Neural cell (in vitro differentiated cells): ENCODE data around the gene KIFC3. TPM values are rescaled to one million over a fixed set of nuclear protein-coding genes. Genes with fewer than 3 reads are reported as not detected.

Experiments used
- H2AFZ ChIP-seq: fragments of 200-600, 300-800 bp; sonication (generic), shearing (Covaris generic); 2 replicates; pipeline ENCODE4 v1.6.0; 2014; ENCODE audit warnings: low read depth, mild to moderate bottlenecking, antibody characterized with exemption, low read length, moderate library complexity
- H3F3A ChIP-seq: fragments of 200-600 bp; shearing (Covaris generic); 2 replicates; pipeline ENCODE4 v1.6.1; 2016; ENCODE audit warnings: mild to moderate bottlenecking, moderate library complexity, mixed read lengths, antibody characterized with exemption, low read length; ENCODE audit not compliant: insufficient read depth, poor library complexity, severe bottlenecking
- H3K27ac ChIP-seq: fragments of 200-600, 300-800 bp; sonication (generic), shearing (Covaris generic); 2 replicates; pipeline ENCODE4 v1.5.1; 2014; ENCODE audit warnings: mild to moderate bottlenecking, low read length, moderate library complexity
- H3K27me3 ChIP-seq: fragments of 300-800, 200-600 bp; sonication (generic), shearing (Covaris generic); 2 replicates; pipeline ENCODE4 v1.6.0; 2014; ENCODE audit warnings: mild to moderate bottlenecking, low read depth, low read length, moderate library complexity; ENCODE audit not compliant: insufficient read depth
- H3K36me3 ChIP-seq: fragments of 300-800, 200-600 bp; sonication (generic), shearing (Covaris generic); 2 replicates; pipeline ENCODE4 v1.5.1; 2014; ENCODE audit warnings: mild to moderate bottlenecking, antibody characterized with exemption, low read length, moderate library complexity; ENCODE audit not compliant: insufficient read depth
- H3K4me2 ChIP-seq: fragments of 300-800, 200-600 bp; sonication (generic), shearing (Covaris generic); 2 replicates; pipeline ENCODE4 v1.6.0; 2014; ENCODE audit warnings: mild to moderate bottlenecking, low read length
- H3K4me3 ChIP-seq: fragments of 300-800, 200-600 bp; sonication (generic), shearing (Covaris generic); 2 replicates; pipeline ENCODE4 v1.5.1; 2014; ENCODE audit warnings: mild to moderate bottlenecking, low read length, moderate library complexity
- H3K79me2 ChIP-seq: fragments of 200-600 bp; shearing (Covaris generic); replicated peaks from 2 replicates; pipeline ENCODE4 v1.6.0; 2014; ENCODE audit warnings: mild to moderate bottlenecking, low read length, moderate library complexity; ENCODE audit not compliant: insufficient read depth
- H3K9ac ChIP-seq: fragments of 300-800, 200-600 bp; sonication (generic), shearing (Covaris generic); 2 replicates; pipeline ENCODE4 v1.6.1; 2016; ENCODE audit warnings: mild to moderate bottlenecking, low read length, mixed read lengths
- H3K9me2 ChIP-seq: fragments of 200-600 bp; shearing (Covaris generic); 2 replicates; pipeline ENCODE4 v1.6.1; 2016; ENCODE audit warnings: mild to moderate bottlenecking, low read length, mixed read lengths; ENCODE audit not compliant: insufficient read depth
- H3K9me3 ChIP-seq: fragments of 200-600, 300-800 bp; sonication (generic), shearing (Covaris generic); 2 replicates; pipeline ENCODE4 v1.6.1; 2016; ENCODE audit warnings: mild to moderate bottlenecking, mixed run types, low read length, moderate library complexity, mixed read lengths
- H4K20me1 ChIP-seq: fragments of 200-600 bp; shearing (Covaris generic); 2 replicates; pipeline ENCODE4 v1.6.1; 2016; ENCODE audit warnings: mild to moderate bottlenecking, mixed run types; ENCODE audit not compliant: insufficient read depth
- CTCF ChIP-seq: fragments of 450-650 bp; IDR thresholded peaks from 2 replicates; pipeline ENCODE4 v1.5.1; 2014; ENCODE audit warnings: antibody characterized with exemption, mild to moderate bottlenecking, moderate library complexity; ENCODE audit not compliant: poor library complexity, severe bottlenecking
- EP300 ChIP-seq: fragments of 450-650 bp; conservative IDR thresholded peaks from 2 replicates; pipeline ENCODE4 v1.6.1; 2014; ENCODE audit warnings: antibody characterized with exemption, mild to moderate bottlenecking, moderate library complexity; ENCODE audit not compliant: poor library complexity, severe bottlenecking
- EZH2 ChIP-seq: fragments of 200-600, 300-800 bp; shearing (Covaris generic), sonication (generic); IDR thresholded peaks from 2 replicates; pipeline ENCODE4 v1.6.1; 2014; ENCODE audit warnings: antibody characterized with exemption, low read length, borderline replicate concordance, mild to moderate bottlenecking; ENCODE audit not compliant: insufficient read depth, poor library complexity, severe bottlenecking
- MXI1 ChIP-seq: fragments of 450-650 bp; conservative IDR thresholded peaks from 2 replicates; pipeline ENCODE4 v1.6.1; 2014; ENCODE audit warnings: antibody characterized with exemption, mild to moderate bottlenecking; ENCODE audit not compliant: poor library complexity, severe bottlenecking
- POLR2AphosphoS5 ChIP-seq: IDR thresholded peaks from 2 replicates; pipeline ENCODE4 v1.6.1; 2012
- RAD21 ChIP-seq: fragments of 450-650 bp; conservative IDR thresholded peaks from 2 replicates; pipeline ENCODE4 v1.6.1; 2014; ENCODE audit warnings: antibody characterized with exemption, mild to moderate bottlenecking, moderate library complexity
- REST ChIP-seq: IDR thresholded peaks from 2 replicates; pipeline ENCODE4 v1.6.1; 2012; ENCODE audit warnings: borderline replicate concordance
- SMC3 ChIP-seq: fragments of 450-650 bp; conservative IDR thresholded peaks from 2 replicates; pipeline ENCODE4 v1.6.1; 2014; ENCODE audit warnings: antibody characterized with exemption, mild to moderate bottlenecking, moderate library complexity; ENCODE audit not compliant: poor library complexity
- TAF1 ChIP-seq: IDR thresholded peaks from 2 replicates; pipeline ENCODE4 v1.6.1; 2012; ENCODE audit warnings: low read depth
- polyA plus RNA-seq: library from polyadenylated mRNA; depleted of rRNA; stranded (reverse); fragments of >200 nt; gene quantifications from 2 replicates; pipeline ENCODE4 v1.2.3, GENCODE V29; 2014

Gene KIFC3
- polyA plus RNA-seq, 1 donor from 2014 or later, result 29.7 TPM

DNA sequence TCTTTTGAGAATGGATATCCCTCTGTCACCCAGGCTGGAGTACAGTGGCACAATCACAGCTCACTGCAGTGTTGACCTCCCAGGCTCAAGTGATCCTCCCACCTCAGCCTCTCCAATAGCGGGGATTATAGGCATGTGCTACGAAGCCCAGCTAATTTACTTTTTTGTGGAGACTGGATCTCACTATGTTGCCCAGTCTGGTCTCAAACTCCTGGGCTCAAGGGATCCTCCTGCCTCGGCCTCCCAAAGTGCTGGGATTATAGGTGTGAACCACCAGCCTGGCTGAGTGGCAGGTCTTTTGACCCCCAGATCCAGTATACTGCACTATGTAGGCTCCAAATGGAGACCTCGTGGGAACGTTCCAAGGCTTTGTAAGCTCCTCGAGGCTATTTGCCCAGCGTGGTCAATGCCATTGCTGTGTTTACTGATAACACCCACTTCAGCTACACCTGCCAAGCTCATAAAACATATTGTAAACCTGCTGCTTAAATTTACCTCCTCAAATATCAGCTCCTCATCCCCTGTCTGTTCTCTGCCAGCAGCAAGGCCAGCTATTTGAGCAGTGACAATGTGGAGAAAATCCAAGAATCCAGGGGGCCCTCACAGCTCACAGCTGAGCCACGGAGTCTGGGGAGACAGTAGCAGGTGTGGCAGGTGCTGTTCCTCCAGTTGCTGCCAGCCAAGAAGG lies 16.2 kb upstream of the KIFC3 start:
- H3K27me3 ChIP-seq, result no peaks in the 10 kb centered on the region
- H3K27ac ChIP-seq, result no peak overlapping the region
- TF ChIP-seq MXI1 (no peak), RAD21 (no peak), SMC3 (no peak), EP300 (no peak), CTCF (no peak)
- no peak overlapping the region for H2AFZ ChIP-seq
- H3K4me2 ChIP-seq, result no peak overlapping the region
- no peak overlapping the region for H3K4me3 ChIP-seq
- no peaks in the 10 kb centered on the region for H3K79me2 ChIP-seq
- H3F3A ChIP-seq, result no peaks in the 10 kb centered on the region
- no peaks in the 10 kb centered on the region for H3K9me3 ChIP-seq
- H3K9me2 ChIP-seq, result no peaks in the 10 kb centered on the region
- H4K20me1 ChIP-seq, result no peaks in the 10 kb centered on the region
- H3K9ac ChIP-seq, result no peak overlapping the region
- H3K36me3 ChIP-seq, result no peaks in the 10 kb centered on the region

DNA sequence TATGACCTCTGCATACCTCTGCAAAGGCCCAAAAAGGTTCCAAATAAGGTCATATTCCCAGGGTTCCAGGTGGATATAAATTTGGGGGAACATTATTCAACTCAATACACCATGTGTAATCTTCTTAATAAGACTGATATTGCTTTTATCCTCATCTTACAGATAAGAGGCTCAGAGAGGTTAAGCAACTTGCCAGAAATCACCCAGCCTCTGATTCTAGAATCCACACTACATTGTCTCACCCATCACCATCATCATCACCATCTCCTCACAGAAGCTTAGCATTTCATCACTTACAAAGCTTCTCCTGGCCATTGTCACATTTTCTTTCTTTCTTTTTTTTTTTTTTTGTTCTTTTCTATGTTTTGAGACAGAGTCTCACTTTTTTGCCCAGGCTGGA lies 15.4 kb upstream of the KIFC3 start:
- Histone ChIP-seq H3K36me3 (no peaks in the 10 kb centered on the region), H3F3A (no peaks in the 10 kb centered on the region), H3K27me3 (no peaks in the 10 kb centered on the region), H3K79me2 (no peaks in the 10 kb centered on the region), H2AFZ (no peak overlapping the region), H3K27ac (no peak overlapping the region), H3K4me3 (no peak overlapping the region), H4K20me1 (no peaks in the 10 kb centered on the region), H3K9me2 (no peaks in the 10 kb centered on the region), H3K9me3 (no peaks in the 10 kb centered on the region), H3K4me2 (no peak overlapping the region), H3K9ac (no peak overlapping the region)
- TF ChIP-seq REST (no peak), SMC3 (no peak), POLR2AphosphoS5 (no peak), MXI1 (no peak), TAF1 (no peak), RAD21 (no peak), EZH2 (no peak), CTCF (no peak), EP300 (no peak)
